AG10803 (cell line): ENCODE data around the gene CDH4.

Experiments used
- DNase-seq: peaks from one replicate; pipeline ENCODE4 v3.0.0; 2010; ENCODE audit warnings: low read depth
- H3K4me3 ChIP-seq: 2 replicates; pipeline ENCODE4 v1.5.1; 2011; ENCODE audit warnings: mild to moderate bottlenecking, low read length, control low read depth
- TF ChIP-seq, protein P1 (sequence below): conservative IDR thresholded peaks from 2 replicates; pipeline ENCODE4 v1.5.1; 2011; ENCODE audit warnings: mild to moderate bottlenecking, low read length, control low read depth, inconsistent platforms

CDH4 gene

GRCh38 chr20:61949363-61949713, 697.3 kb downstream of the CDH4 start:
- TF ChIP-seq, protein P1, sequence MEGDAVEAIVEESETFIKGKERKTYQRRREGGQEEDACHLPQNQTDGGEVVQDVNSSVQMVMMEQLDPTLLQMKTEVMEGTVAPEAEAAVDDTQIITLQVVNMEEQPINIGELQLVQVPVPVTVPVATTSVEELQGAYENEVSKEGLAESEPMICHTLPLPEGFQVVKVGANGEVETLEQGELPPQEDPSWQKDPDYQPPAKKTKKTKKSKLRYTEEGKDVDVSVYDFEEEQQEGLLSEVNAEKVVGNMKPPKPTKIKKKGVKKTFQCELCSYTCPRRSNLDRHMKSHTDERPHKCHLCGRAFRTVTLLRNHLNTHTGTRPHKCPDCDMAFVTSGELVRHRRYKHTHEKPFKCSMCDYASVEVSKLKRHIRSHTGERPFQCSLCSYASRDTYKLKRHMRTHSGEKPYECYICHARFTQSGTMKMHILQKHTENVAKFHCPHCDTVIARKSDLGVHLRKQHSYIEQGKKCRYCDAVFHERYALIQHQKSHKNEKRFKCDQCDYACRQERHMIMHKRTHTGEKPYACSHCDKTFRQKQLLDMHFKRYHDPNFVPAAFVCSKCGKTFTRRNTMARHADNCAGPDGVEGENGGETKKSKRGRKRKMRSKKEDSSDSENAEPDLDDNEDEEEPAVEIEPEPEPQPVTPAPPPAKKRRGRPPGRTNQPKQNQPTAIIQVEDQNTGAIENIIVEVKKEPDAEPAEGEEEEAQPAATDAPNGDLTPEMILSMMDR, result no peak
- no peak for DNase-seq
- H3K4me3 ChIP-seq, result no peak overlapping the region

- no peak for DNase-seq
- H3K4me3 ChIP-seq, result no peak overlapping the region
- TF ChIP-seq, protein P1, result no peak
These were observed 697.9 kb downstream of the CDH4 start for GRCh38 chr20:61949714-61950640.

DNA sequence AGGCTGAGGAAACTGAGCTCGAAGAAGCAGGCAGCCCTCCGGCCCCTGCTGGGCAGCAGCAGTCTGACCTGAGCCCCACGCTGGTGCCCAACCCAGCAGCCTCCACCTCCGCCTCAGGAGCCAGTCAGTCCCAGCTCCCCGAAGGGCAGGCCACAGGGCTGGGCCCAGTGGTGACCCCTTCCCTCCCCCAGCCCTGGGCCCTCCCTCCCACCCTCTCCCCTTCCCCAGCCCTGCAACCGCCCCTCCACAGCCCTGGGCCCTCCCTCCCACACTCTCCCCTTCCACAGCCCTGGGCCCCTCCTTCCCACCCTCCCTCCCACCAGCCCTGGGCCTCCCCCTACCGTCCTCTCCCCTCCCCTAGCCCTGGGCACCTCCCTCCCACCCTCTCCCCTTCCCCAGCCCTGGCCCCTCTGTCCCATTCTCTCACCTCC, 698.6 kb downstream of the CDH4 start:
- DNase-seq, result no peak
- no peak overlapping the region for H3K4me3 ChIP-seq
- TF ChIP-seq, protein P1, result no peak

DNA sequence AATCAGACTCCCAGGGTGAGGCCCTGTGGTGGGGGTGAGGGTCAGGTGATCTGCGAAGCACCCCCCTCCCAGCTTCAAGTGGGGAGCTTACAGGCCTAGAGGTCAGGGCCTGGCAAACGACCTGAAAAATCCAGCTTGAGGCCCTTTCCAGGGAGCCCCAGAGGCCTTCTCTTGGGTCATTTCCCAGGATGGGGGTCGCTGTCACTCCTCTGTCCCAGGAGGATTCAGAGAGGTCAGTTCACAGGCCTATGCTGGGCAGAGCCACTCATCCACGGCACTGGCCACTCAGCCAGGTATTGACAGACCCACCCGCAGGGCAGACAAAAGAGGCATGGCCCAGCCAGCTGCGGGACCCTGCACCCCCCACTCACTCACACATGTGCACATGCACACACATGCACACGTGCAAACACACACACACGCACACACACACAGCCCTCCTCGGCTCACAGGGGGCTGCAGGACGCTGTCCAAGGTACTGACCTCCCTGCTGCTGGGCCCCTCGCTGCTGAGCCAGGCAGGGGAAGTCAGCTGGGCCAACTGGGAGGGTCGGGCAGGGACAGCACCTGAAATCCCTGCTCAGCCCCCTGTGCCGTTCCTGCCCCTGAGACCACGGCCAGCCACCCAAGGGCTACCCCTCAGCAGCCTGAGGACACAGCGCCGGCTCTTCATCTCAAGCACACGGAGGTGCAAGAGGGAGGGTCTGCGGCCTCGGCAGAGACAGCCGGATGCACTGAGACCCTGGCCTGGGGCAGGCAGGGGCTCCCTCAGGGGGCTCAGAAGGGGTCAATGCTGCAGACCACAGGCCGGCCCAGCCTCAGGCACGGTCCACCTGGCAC, 699.9 kb downstream of the CDH4 start:
- DNase-seq, result peak; percentile 14
- H3K4me3 ChIP-seq, result no peak overlapping the region
- TF ChIP-seq, protein P1, result no peak

GRCh38 chr20:61953037-61954021, 701.3 kb downstream of the CDH4 start:
- TF ChIP-seq, protein P1, result no peak
- DNase-seq, result no peak
- no peak overlapping the region for H3K4me3 ChIP-seq

- DNase-seq, result no peak
- no peak overlapping the region for H3K4me3 ChIP-seq
- TF ChIP-seq, protein P1, result no peak
These were observed 702.4 kb downstream of the CDH4 start for GRCh38 chr20:61954276-61955021.
